Measurements from ENCODE around the gene CCDC89. TPM values are rescaled to one million over a fixed set of nuclear protein-coding genes. Genes with fewer than 3 reads are reported as not detected.

Gene CCDC89
- polyA plus RNA-seq, 1 experiment = 1.1 TPM

GRCh38 chr11:85652786-85653447, 33.1 kb downstream of the CCDC89 start:
- ChIA-PET CTCF (no interaction called here), POLR2A (no interaction called here)
- TF ChIP-seq CTCF (IDR thresholded peaks at IDR 0.05; ENCODE audit: insufficient read depth, low read depth, low read length) = no peak
- Histone ChIP-seq H3K4me3 (ENCODE audit: low read depth, low read length) (no peak overlapping the region), H3K27me3 (ENCODE audit: control insufficient read depth, insufficient read depth, low read length) (no peaks in the 10 kb centered on the region), H3K36me3 (ENCODE audit: control insufficient read depth, insufficient read depth, low read length) (no peaks in the 10 kb centered on the region)
- no peak for DNase-seq (ENCODE audit: low read depth)

- Histone ChIP-seq H3K27me3 (ENCODE audit: control insufficient read depth, insufficient read depth, low read length) (no peaks in the 10 kb centered on the region), H3K4me3 (ENCODE audit: low read depth, low read length) (no peak overlapping the region), H3K36me3 (ENCODE audit: control insufficient read depth, insufficient read depth, low read length) (no peaks in the 10 kb centered on the region)
- CTCF ChIA-PET = no interaction called here
- no peak for TF ChIP-seq CTCF (IDR thresholded peaks at IDR 0.05; ENCODE audit: insufficient read depth, low read depth, low read length)
- DNase-seq (ENCODE audit: low read depth) = no peak
- POLR2A ChIA-PET = no interaction called here
These were observed 34.9 kb downstream of the CCDC89 start for GRCh38 chr11:85651118-85651517.

GRCh38 chr11:85647604-85648299, 38.2 kb downstream of the CCDC89 start, which contains the start of gene TMEM126A:
Gene TMEM126A, plus strand, starts transcription at chr11:85647967. Its CDS starts 2,289 bp downstream, at chr11:85650256.
- no peak for TF ChIP-seq CTCF (IDR thresholded peaks at IDR 0.05; ENCODE audit: insufficient read depth, low read depth, low read length)
- POLR2A ChIA-PET = interaction anchor here (0.6 to 1.2 kb wide), 3 partner anchors 10 to 615 kb away, joined by 3 to 7 read pairs (median 4); partner anchors contain the start of gene TMEM126B
- Histone ChIP-seq H3K27me3 (ENCODE audit: control insufficient read depth, insufficient read depth, low read length) (no peaks in the 10 kb centered on the region), H3K4me3 (ENCODE audit: low read depth, low read length) (peak within 1 kb of the TSS; percentile 86), H3K36me3 (ENCODE audit: control insufficient read depth, insufficient read depth, low read length) (no peaks in the 10 kb centered on the region)
- CTCF ChIA-PET = interaction anchor here (0.5 to 0.9 kb wide), 2 partner anchors 53 to 208 kb away, joined by 3 to 4 read pairs; partner anchors contain the start of gene CCDC83
- no peak for DNase-seq (ENCODE audit: low read depth)

- Histone ChIP-seq H3K36me3 (ENCODE audit: control insufficient read depth, insufficient read depth, low read length) (no peaks in the 10 kb centered on the region), H3K4me3 (ENCODE audit: low read depth, low read length) (peak overlapping the region; percentile 86), H3K27me3 (ENCODE audit: control insufficient read depth, insufficient read depth, low read length) (no peaks in the 10 kb centered on the region)
- no peak for DNase-seq (ENCODE audit: low read depth)
- TF ChIP-seq CTCF (IDR thresholded peaks at IDR 0.05; ENCODE audit: insufficient read depth, low read depth, low read length) = no peak
- ChIA-PET POLR2A (interaction anchor here (0.6 to 1.2 kb wide), 2 partner anchors 9 to 19 kb away, joined by 3 to 4 read pairs; partner anchors contain the start of gene TMEM126B), CTCF (no interaction called here)
These were observed 38.9 kb downstream of the CCDC89 start for GRCh38 chr11:85647078-85647477.

- Histone ChIP-seq H3K36me3 (ENCODE audit: control insufficient read depth, insufficient read depth, low read length) (no peaks in the 10 kb centered on the region), H3K27me3 (ENCODE audit: control insufficient read depth, insufficient read depth, low read length) (no peaks in the 10 kb centered on the region), H3K4me3 (ENCODE audit: low read depth, low read length) (no peak overlapping the region)
- DNase-seq (ENCODE audit: low read depth) = no peak
- no peak for TF ChIP-seq CTCF (IDR thresholded peaks at IDR 0.05; ENCODE audit: insufficient read depth, low read depth, low read length)
- POLR2A ChIA-PET = no interaction called here
- CTCF ChIA-PET = no interaction called here
These were observed 42.8 kb downstream of the CCDC89 start for GRCh38 chr11:85643191-85643614.
